Psoas muscle (tissue), 8 donors: ENCODE data around the gene HOXA13. TPM values are rescaled to one million over a fixed set of nuclear protein-coding genes. Genes with fewer than 3 reads are reported as not detected.

Source experiments
- ATAC-seq, 4 donors: fragments of 200-7000 bp; cut with Tn5 transposase; one replicate each; pipeline ENCODE4 v1.9.1; 2020; ENCODE audit warnings: moderate library complexity in 3 of 4, mild to moderate bottlenecking in 2 of 4
- DNase-seq, 2 donors: peaks; one replicate each; pipeline ENCODE4 v3.0.0-alpha.2; 2020
- H3K27ac ChIP-seq: fragments of 200-600 bp; one replicate; pipeline ENCODE4 v1.8.0; 2022
- H3K27me3 ChIP-seq, 3 donors: fragments of 200-600 bp in 1 of 3; one replicate each; pipeline versions ENCODE4 v1.6.1 to v1.8.0; 2013 to 2022; ENCODE audit warnings: low read length in 2 of 3, mild to moderate bottlenecking in 2 of 3, moderate library complexity in 1 of 3; ENCODE audit not compliant: insufficient read depth in 3 of 3
- H3K36me3 ChIP-seq, 2 donors: fragments of 200-600 bp in 1 of 2; one replicate each; pipeline versions ENCODE4 v1.6.1 to v1.8.0; 2013 to 2022; ENCODE audit warnings: low read depth in 1 of 2, mild to moderate bottlenecking in 1 of 2, moderate library complexity in 1 of 2; ENCODE audit not compliant: insufficient read depth in 1 of 2
- H3K4me1 ChIP-seq: fragments of 200-600 bp; one replicate; pipeline ENCODE4 v1.8.0; 2022
- H3K4me3 ChIP-seq: fragments of 200-600 bp; one replicate; pipeline ENCODE4 v1.8.0; 2022; ENCODE audit warnings: mild to moderate bottlenecking
- H3K9me3 ChIP-seq: fragments of 200-600 bp; one replicate; pipeline ENCODE4 v1.8.0; 2022
- CTCF ChIP-seq: fragments of 200-600 bp; IDR thresholded peaks from one replicate; pipeline ENCODE4 v1.8.0; 2022; ENCODE audit warnings: antibody characterized with exemption
- WGBS, 3 donors: extraction: QIAGEN DNeasy Blood & Tissue Kit; methylation state at CpG; one replicate each; pipeline versions ENCODE4 v1.1.6 to v1.1.7; 2013; 5-methylcytosine and 5-hydroxymethylcytosine counted together
- intact Hi-C, 2 donors: fragments of 100-400 bp; cut with DNase I; formaldehyde crosslinking; loops; one replicate each; pipeline versions ENCODE4 v1.11.0 to v1.14.2; 2022
- polyA plus RNA-seq, 3 donors: library from polyadenylated mRNA; stranded (reverse); fragments of 200-250 nt; gene quantifications; one replicate each; pipeline ENCODE4 v1.2.3, GENCODE V29; 2013
- total RNA-seq, 4 donors: library from RNA; stranded (reverse); fragmentation: NEBNext Ultra II Directional in 2 of 4; extraction: Animal tissue kit (Norgen Biotek cat#: 25700) in 2 of 4; gene quantifications; one replicate each; pipeline versions ENCODE4 v1.2.1 to v1.2.4, GENCODE V29; 2021 to 2023
- donor health status: healthy with polysubstance abuse.
- donor health status: DM: no; HTN: no; CAD: no; lungs with moderate emphysema.
- donor health status: Bipolar disorder and iron deficiency.
- donor health status: healthy.
- donor health status: DM: yes; HTN: yes; CAD: no.
- donor health status: DM: no; HTN: no; CAD: no.
- donor health status: DM: no; HTN: no; CAD: no.
- donor health status: DM: yes; HTN: yes; CAD: no.

The HOXA13 gene
- total and polyA plus RNA-seq, 7 donors: 0.01 to 0.08 (median 0.06) TPM; not detected in 4

GRCh38 chr7:27151341-27151930, 48.5 kb downstream of the HOXA13 start:
- H3K27ac ChIP-seq: peak overlapping the region; percentile 84
- intact Hi-C loops: loop anchor here in 1 of 2 donors (10.0 kb wide), 1 partner anchor 1267 kb away; no protein-coding TSS in a partner anchor
- H3K27me3 ChIP-seq: no peaks in the 10 kb centered on the region
- H3K4me1 ChIP-seq: peaks cover 34% of the 10 kb centered on the region
- H3K36me3 ChIP-seq: no peaks in the 10 kb centered on the region
- no peaks in the 10 kb centered on the region for H3K9me3 ChIP-seq
- H3K4me3 ChIP-seq: peak overlapping the region; percentile 75
- WGBS, 3 donors: 6 to 9% (median 6%) methylated on average over 26 to 27 of the region's 27 CpGs
- DNase-seq (no peak), ATAC-seq (no peak)
- no peak for TF ChIP-seq CTCF

GRCh38 chr7:27150568-27151340, 49.1 kb downstream of the HOXA13 start:
- no peaks in the 10 kb centered on the region for H3K9me3 ChIP-seq
- intact Hi-C loops: loop anchor here in 1 of 2 donors (10.0 kb wide), 1 partner anchor 1266 kb away; no protein-coding TSS in a partner anchor
- H3K4me1 ChIP-seq: peaks cover 35% of the 10 kb centered on the region
- ATAC-seq (peak; percentile 73 to 81 (median 75)), DNase-seq (peak; percentile 84 to 93)
- H3K27ac ChIP-seq: peak overlapping the region; percentile 84
- WGBS, 3 donors: 0 to 1% (median 1%) methylated on average over 58 of the region's 58 CpGs
- H3K4me3 ChIP-seq: peak overlapping the region; percentile 75
- H3K27me3 ChIP-seq: no peaks in the 10 kb centered on the region
- H3K36me3 ChIP-seq: peaks cover 0 to 2% of the 10 kb centered on the region in 2 donors
- TF ChIP-seq CTCF: peak; percentile 84

- DNase-seq (no peak), ATAC-seq (peak; percentile 32 to 48 (median 35))
- TF ChIP-seq CTCF: no peak
- peak overlapping the region; percentile 75 for H3K4me3 ChIP-seq
- peaks cover 29% of the 10 kb centered on the region for H3K4me1 ChIP-seq
- no peaks in the 10 kb centered on the region for H3K9me3 ChIP-seq
- peaks cover 0 to 9% of the 10 kb centered on the region in 2 donors for H3K36me3 ChIP-seq
- WGBS, 3 donors: 13 to 30% (median 17%) methylated on average over 13 of the region's 13 CpGs
- H3K27me3 ChIP-seq: no peaks in the 10 kb centered on the region
- intact Hi-C loops: loop anchor here in 1 of 2 donors (10.0 kb wide), 2 partner anchors 755 to 1265 kb away; no protein-coding TSS in a partner anchor
- H3K27ac ChIP-seq: peak overlapping the region; percentile 84
Observed at GRCh38 chr7:27149842-27150567, 49.9 kb downstream of the HOXA13 start.

GRCh38 chr7:27148756-27149641, 50.9 kb downstream of the HOXA13 start:
- TF ChIP-seq CTCF: no peak
- H3K36me3 ChIP-seq: peaks cover 0 to 19% of the 10 kb centered on the region in 2 donors
- intact Hi-C loops: loop anchor here in 1 of 2 donors (10.0 kb wide), 1 partner anchor 754 kb away; no protein-coding TSS in a partner anchor
- ATAC-seq (no peak), DNase-seq (peak in 1 of 2 donors; percentile 59)
- H3K4me3 ChIP-seq: peak overlapping the region; percentile 75
- 7 to 18% (median 9%) methylated on average over 30 of the region's 30 CpGs for WGBS, 3 donors
- H3K4me1 ChIP-seq: peaks cover 29% of the 10 kb centered on the region
- H3K27me3 ChIP-seq: no peaks in the 10 kb centered on the region
- no peaks in the 10 kb centered on the region for H3K9me3 ChIP-seq
- peak overlapping the region; percentile 84 for H3K27ac ChIP-seq
